Measurements from ENCODE around the gene ACTMAP. TPM values are rescaled to one million over a fixed set of nuclear protein-coding genes. Genes with fewer than 3 reads are reported as not detected.
"Not testable (repeated sequence)": the region's sequence is repeated elsewhere in the genome, so short reads cannot be mapped to it uniquely, and the experiment has no call there.

Gene ACTMAP
- total RNA-seq, 3 donors from 2014 or later (not counting 1 experiment from before 2014, with no cell fraction given) = 5.9 to 9.6 (median 8.2) TPM

- TF ChIP-seq CTCF (IDR thresholded peaks at IDR 0.05) = no peak
- Mint-ChIP-seq H3K4me3 (peak overlapping the region; percentile 97), H3K4me1 (peaks cover 37 to 44% of the 10 kb centered on the region in 2 donors), H3K27me3 (ENCODE audit: low read depth in 2 of 2) (no peaks in the 10 kb centered on the region), H3K9me3 (no peaks in the 10 kb centered on the region), H3K27ac (peak overlapping the region; percentile 95 to 96), H3K36me3 (no peaks in the 10 kb centered on the region)
- no peak for DNase-seq
- intact Hi-C loops (cut with micrococcal nuclease) = loop anchor here (5.0 to 10.0 kb wide), 3 partner anchors 41 to 312 kb away; partner anchors contain the start of genes BLVRB and SPTBN4
- Histone ChIP-seq H3K36me3 (ENCODE audit: control insufficient read depth, insufficient read depth, low read length) (peaks cover 2% of the 10 kb centered on the region), H3K27ac (ENCODE audit: low read length) (peak overlapping the region; percentile 99), H3K9me3 (ENCODE audit: control insufficient read depth, insufficient read depth, low read length) (no peaks in the 10 kb centered on the region), H3K27me3 (ENCODE audit: control insufficient read depth, insufficient read depth, low read length) (no peaks in the 10 kb centered on the region), H3K4me3 (ENCODE audit: low read length) (no peak overlapping the region), H3K4me1 (ENCODE audit: control insufficient read depth, insufficient read depth, low read length) (peaks cover 26% of the 10 kb centered on the region)
- no peak for ATAC-seq
- WGBS (ENCODE audit: insufficient coverage) = 81% methylated on average over 6 of the region's 7 CpGs
Measured at GRCh38 chr19:40776364-40776763, 26.1 kb upstream of the ACTMAP start.

GRCh38 chr19:40775632-40776022 lies 25.4 kb upstream of the ACTMAP start:
- no peak overlapping the region for H3K27ac ChIP-seq (ENCODE audit: low read length)
- Mint-ChIP-seq H3K4me1 (peaks cover 41 to 42% of the 10 kb centered on the region in 2 donors), H3K4me3 (no peak overlapping the region), H3K36me3 (no peaks in the 10 kb centered on the region), H3K27ac (no peak overlapping the region), H3K9me3 (no peaks in the 10 kb centered on the region), H3K27me3 (ENCODE audit: low read depth in 2 of 2) (no peaks in the 10 kb centered on the region)
- intact Hi-C loops (cut with micrococcal nuclease) = loop anchor here (5.0 to 10.0 kb wide), 3 partner anchors 42 to 311 kb away; partner anchors contain the start of genes BLVRB and SPTBN4
- H3K9me3 ChIP-seq (ENCODE audit: control insufficient read depth, insufficient read depth, low read length) = no peaks in the 10 kb centered on the region
- TF ChIP-seq CTCF (IDR thresholded peaks at IDR 0.05) = no peak
- H3K4me3 ChIP-seq (ENCODE audit: low read length) = no peak overlapping the region
- 98% methylated on average over 7 of the region's 10 CpGs for WGBS (ENCODE audit: insufficient coverage)
- peaks cover 31% of the 10 kb centered on the region for H3K4me1 ChIP-seq (ENCODE audit: control insufficient read depth, insufficient read depth, low read length)
- no peaks in the 10 kb centered on the region for H3K27me3 ChIP-seq (ENCODE audit: control insufficient read depth, insufficient read depth, low read length)
- H3K36me3 ChIP-seq (ENCODE audit: control insufficient read depth, insufficient read depth, low read length) = no peaks in the 10 kb centered on the region
- ATAC-seq = no peak
- no peak for DNase-seq

- no peak within 1 kb of the TSS for H3K27ac ChIP-seq (ENCODE audit: low read length)
- peak within 1 kb of the TSS; percentile 95 to 96 for H3K27ac Mint-ChIP-seq
- no peak within 1 kb of the TSS for H3K4me3 Mint-ChIP-seq
- peaks cover 35 to 40% of the 10 kb centered on the region in 2 donors for H3K4me1 Mint-ChIP-seq
- peaks cover 29% of the 10 kb centered on the region for H3K4me1 ChIP-seq (ENCODE audit: control insufficient read depth, insufficient read depth, low read length)
- DNase-seq (no peak), ATAC-seq (no peak)
- no peak within 1 kb of the TSS for H3K4me3 ChIP-seq (ENCODE audit: low read length)
- 88% methylated on average over 9 of the region's 9 CpGs for WGBS (ENCODE audit: insufficient coverage)
- no peaks in the 10 kb centered on the region for H3K36me3 Mint-ChIP-seq
- no peaks in the 10 kb centered on the region for H3K27me3 ChIP-seq (ENCODE audit: control insufficient read depth, insufficient read depth, low read length)
- intact Hi-C loops (cut with micrococcal nuclease) = loop anchor here (5.0 to 10.0 kb wide), 3 partner anchors 42 to 310 kb away; partner anchors contain the start of genes BLVRB and SPTBN4
- TF ChIP-seq CTCF (IDR thresholded peaks at IDR 0.05) = no peak
- H3K9me3 Mint-ChIP-seq = no peaks in the 10 kb centered on the region
- no peaks in the 10 kb centered on the region for H3K36me3 ChIP-seq (ENCODE audit: control insufficient read depth, insufficient read depth, low read length)
- no peaks in the 10 kb centered on the region for H3K9me3 ChIP-seq (ENCODE audit: control insufficient read depth, insufficient read depth, low read length)
- no peaks in the 10 kb centered on the region for H3K27me3 Mint-ChIP-seq (ENCODE audit: low read depth in 2 of 2)
Measured at GRCh38 chr19:40774916-40775631, 24.8 kb upstream of the ACTMAP start, which contains the start of gene MIA. Gene MIA, plus strand, starts transcription at chr19:40775521. Its CDS starts 22 bp downstream, at chr19:40775543.

GRCh38 chr19:40771101-40771862 lies 21.0 kb upstream of the ACTMAP start:
- intact Hi-C loops (cut with micrococcal nuclease) = loop anchor here (10.0 kb wide), 1 partner anchor 306 kb away; the partner anchor contains the start of genes BLVRB and SPTBN4
- H3K27me3 ChIP-seq (ENCODE audit: control insufficient read depth, insufficient read depth, low read length); H3K27ac ChIP-seq (ENCODE audit: low read length); H3K9me3 Mint-ChIP-seq; H3K4me3 ChIP-seq (ENCODE audit: low read length); H3K4me3 Mint-ChIP-seq; H3K36me3 Mint-ChIP-seq; H3K9me3 ChIP-seq (ENCODE audit: control insufficient read depth, insufficient read depth, low read length); H3K27me3 Mint-ChIP-seq (ENCODE audit: low read depth in 2 of 2); ATAC-seq; H3K36me3 ChIP-seq (ENCODE audit: control insufficient read depth, insufficient read depth, low read length): not testable (repeated sequence)
- 95% methylated on average over 10 of the region's 10 CpGs for WGBS (ENCODE audit: insufficient coverage)
- peak overlapping the region in 1 of 2 donors; percentile 8 for H3K27ac Mint-ChIP-seq
- peaks cover 6 to 15% of the 10 kb centered on the region in 2 donors for H3K4me1 Mint-ChIP-seq
- peak in 1 of 2 donors; percentile 32 for DNase-seq
- H3K4me1 ChIP-seq (ENCODE audit: control insufficient read depth, insufficient read depth, low read length) = peaks cover 18% of the 10 kb centered on the region
